Sigmoid colon (tissue), 4 donors: Measurements from ENCODE around the gene GPR65.

Source experiments
- CTCF ChIP-seq, 4 experiments: fragments of 450-650 bp in 3 of 4; fragments of 200-600 bp in 1 of 4; IDR thresholded peaks; one replicate each; pipeline ENCODE4 v1.5.1; 2016 to 2019; ENCODE audit warnings: antibody characterized with exemption in 4 of 4, mild to moderate bottlenecking in 3 of 4, moderate library complexity in 2 of 4
- EP300 ChIP-seq, 4 donors: sonication (generic); formaldehyde crosslinking; IDR thresholded peaks; one replicate each; pipeline ENCODE4 v1.6.1; 2017; ENCODE audit warnings: antibody characterized with exemption in 4 of 4
- POLR2A ChIP-seq, 2 donors: fragments of 450-650 bp; IDR thresholded peaks; one replicate each; pipeline ENCODE4 v1.6.1; 2016; ENCODE audit warnings: antibody characterized with exemption in 2 of 2, mild to moderate bottlenecking in 2 of 2, moderate library complexity in 2 of 2
- POLR2AphosphoS5 ChIP-seq, 4 donors: sonication (generic); formaldehyde crosslinking; IDR thresholded peaks; one replicate each; pipeline ENCODE4 v1.6.1; 2017; ENCODE audit warnings: antibody characterized with exemption in 4 of 4

GRCh38 chr14:88060576-88060975 lies 55.6 kb downstream of the GPR65 start:
- TF ChIP-seq CTCF (IDR thresholded peaks at IDR 0.05) (no peak), POLR2AphosphoS5 (IDR thresholded peaks at IDR 0.05) (no peak), EP300 (IDR thresholded peaks at IDR 0.05) (no peak), POLR2A (IDR thresholded peaks at IDR 0.05) (no peak)
